HG03469 (cell line): Measurements from ENCODE around the gene ITGA8.

Experiments used
- ATAC-seq: cut with Tn5 transposase; IDR thresholded peaks from one replicate; pipeline ENCODE4 v1.9.1; 2021; ENCODE audit warnings: mild to moderate bottlenecking, moderate library complexity, moderate number of reproducible peaks; ENCODE audit not compliant: unreplicated experiment

ITGA8 gene

DNA sequence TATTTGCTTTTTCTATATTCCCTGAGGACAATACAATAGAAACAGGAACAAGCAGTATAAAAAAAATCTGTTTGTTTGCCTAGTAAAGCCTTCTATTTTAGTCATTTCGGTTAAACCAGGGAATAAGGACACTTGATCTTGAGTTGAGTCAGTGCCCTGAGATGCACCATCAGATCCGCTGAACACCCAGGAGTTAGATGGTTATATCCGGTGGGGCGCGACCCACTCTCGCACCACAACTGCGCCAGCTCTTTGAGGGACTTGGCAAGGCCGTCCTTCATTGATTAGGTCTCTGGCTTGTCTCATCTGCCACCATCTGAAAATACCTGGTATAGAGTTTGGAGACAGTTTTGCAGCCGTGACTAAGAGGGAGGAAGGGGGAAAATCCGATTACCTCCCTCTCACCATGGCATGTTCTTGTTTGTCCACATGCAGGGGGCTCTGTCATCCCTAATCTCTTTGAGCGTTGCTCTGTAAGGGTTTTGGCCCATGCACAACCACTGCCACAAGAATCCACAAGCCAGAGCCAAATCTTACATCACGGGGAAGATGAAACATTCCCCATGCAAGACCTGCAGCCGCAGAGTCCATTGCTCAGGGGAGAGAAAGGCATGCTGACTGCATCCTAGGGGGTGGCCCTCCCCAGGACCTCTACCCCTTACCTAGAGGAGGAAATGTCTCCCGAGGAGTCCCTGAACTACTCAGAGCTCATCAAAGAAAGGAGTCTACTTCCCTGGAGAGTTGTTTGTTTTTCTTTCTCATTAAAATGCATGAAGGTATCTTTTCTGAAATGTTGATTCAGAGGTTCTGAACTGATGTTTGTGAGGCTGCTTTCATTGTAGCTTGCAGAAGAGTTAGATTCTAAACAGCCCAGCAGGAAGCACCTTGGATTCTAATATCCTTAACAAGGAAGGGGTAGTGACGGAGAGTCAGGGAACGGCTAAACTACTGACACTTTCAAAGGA is 247.0 kb downstream of the ITGA8 start:
- no peak for ATAC-seq

DNA sequence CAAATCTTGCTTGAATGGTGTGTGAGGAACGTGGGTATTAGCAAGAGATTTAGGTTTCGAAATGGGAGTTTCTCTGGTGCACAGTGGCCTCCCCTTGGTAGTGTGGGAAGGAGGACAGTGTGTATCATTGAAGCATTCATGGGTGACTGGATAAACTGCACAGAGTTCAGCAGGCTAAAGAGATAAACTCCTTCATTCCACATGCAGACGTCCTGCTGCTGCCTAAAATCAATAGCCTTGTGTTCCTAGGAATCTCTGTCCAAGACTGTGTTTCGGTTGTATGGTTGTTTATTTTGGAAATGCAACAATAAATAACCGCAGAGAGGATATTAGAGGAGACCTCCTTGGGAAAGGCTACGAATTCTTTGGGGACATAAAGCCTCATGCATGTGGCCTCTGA is 247.7 kb downstream of the ITGA8 start:
- no peak for ATAC-seq

DNA sequence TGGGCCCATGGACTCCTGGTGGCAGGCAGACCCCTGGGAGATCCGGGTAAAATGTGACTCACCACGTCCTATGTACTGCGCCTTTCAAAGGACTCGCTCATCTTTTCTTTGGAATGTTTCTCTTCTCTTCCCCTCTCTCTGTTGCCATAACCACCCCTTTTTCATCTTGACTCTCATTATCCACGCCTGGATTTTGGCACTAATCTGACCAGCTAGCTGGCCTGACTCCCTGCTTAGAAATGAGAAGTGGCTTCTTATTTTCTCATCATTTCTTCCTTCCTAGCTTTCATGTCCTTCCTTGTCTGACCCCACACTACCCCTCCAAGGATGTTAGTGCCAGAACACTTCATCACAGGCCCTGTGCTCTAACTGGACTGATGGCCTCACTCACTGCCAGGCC is 250.6 kb downstream of the ITGA8 start:
- no peak for ATAC-seq

DNA sequence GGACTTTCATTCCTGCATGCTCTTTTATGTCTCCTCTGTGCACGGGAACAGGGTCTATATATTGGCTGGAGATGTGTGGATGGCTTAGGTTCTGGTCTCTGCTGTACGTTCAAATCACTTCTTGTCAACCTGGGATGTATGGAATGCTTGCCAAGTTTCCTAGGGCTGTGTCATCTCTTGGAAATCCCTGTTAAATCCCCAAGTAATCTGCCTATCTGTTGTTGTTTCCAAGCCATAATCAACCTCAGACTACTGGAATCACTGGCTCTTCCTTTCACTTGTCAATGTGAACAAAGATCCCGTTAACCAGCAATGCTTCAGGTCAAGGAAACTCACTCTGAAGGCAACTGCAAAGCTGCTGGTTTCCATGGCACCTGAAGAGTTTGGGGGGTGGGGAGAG is 255.3 kb downstream of the ITGA8 start:
- no peak for ATAC-seq
